ENCODE measurements around the gene GANAB.

DNA sequence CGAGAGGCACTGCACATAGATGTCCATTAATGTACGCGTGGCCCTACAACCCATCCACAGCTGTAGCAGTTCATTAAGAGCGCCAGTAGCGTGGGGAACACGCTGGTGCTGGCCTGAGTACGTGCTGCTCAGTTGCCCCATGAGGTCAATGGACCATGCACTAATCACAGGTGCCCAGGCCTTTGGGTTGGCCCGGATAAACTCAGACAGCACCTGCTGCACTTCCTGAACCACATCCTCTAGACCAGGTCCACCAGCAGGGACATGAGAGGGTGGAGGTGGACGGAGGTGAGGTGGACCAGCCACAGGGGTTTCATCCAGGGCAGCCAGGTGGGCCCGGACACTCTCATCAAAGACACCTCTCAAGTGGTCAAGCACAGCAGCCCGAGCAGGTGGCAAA is 3.1 kb upstream of the GANAB start:
- TF ChIP-seq, protein P1, sequence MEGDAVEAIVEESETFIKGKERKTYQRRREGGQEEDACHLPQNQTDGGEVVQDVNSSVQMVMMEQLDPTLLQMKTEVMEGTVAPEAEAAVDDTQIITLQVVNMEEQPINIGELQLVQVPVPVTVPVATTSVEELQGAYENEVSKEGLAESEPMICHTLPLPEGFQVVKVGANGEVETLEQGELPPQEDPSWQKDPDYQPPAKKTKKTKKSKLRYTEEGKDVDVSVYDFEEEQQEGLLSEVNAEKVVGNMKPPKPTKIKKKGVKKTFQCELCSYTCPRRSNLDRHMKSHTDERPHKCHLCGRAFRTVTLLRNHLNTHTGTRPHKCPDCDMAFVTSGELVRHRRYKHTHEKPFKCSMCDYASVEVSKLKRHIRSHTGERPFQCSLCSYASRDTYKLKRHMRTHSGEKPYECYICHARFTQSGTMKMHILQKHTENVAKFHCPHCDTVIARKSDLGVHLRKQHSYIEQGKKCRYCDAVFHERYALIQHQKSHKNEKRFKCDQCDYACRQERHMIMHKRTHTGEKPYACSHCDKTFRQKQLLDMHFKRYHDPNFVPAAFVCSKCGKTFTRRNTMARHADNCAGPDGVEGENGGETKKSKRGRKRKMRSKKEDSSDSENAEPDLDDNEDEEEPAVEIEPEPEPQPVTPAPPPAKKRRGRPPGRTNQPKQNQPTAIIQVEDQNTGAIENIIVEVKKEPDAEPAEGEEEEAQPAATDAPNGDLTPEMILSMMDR (conservative IDR thresholded peaks at IDR 0.05; ENCODE audit: low read depth, low read length) = no peak
- no peak for TF ChIP-seq FOS (IDR thresholded peaks at IDR 0.05; ENCODE audit: low read depth, low read length)
